ENCODE results near the gene NR4A1. TPM values are rescaled to one million over a fixed set of nuclear protein-coding genes. Genes with fewer than 3 reads are reported as not detected.

NR4A1 gene
- total and polyA plus RNA-seq, 10 of the 15 experiments (the other 5 are each of a cell fraction or from before 2014, with no cell fraction given): 0.05 to 7.9 (median 2.2) TPM; not detected in 1

DNA sequence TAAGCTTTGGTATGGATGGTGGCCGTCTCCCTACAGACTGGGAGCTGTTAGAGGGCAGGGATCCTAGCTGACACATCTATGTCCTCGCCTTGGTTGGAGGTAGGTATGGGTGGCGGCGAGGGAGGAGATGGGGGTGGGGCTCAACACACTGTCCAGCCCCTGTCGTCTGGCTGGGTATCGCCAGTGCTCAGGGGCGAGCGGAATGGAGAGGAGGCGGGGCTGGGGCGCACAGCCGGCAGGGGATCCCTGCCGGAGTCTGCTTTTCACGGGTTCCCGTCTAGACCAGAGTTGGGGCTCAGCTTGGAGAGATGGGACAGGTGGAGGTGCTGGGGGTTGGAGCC lies 28.4 kb upstream of the NR4A1 start:
- POLR2A ChIA-PET: interaction anchor here (1.0 to 1.3 kb wide), 3 partner anchors 17 to 42 kb away, joined by 3 read pairs; no protein-coding TSS in a partner anchor
- intact Hi-C loops (cut with micrococcal nuclease; ENCODE audit: unreplicated experiment): loop anchor here (1.0 to 5.0 kb wide), 3 partner anchors 19 to 131 kb away; no protein-coding TSS in a partner anchor
- TF ChIP-seq, protein P1, sequence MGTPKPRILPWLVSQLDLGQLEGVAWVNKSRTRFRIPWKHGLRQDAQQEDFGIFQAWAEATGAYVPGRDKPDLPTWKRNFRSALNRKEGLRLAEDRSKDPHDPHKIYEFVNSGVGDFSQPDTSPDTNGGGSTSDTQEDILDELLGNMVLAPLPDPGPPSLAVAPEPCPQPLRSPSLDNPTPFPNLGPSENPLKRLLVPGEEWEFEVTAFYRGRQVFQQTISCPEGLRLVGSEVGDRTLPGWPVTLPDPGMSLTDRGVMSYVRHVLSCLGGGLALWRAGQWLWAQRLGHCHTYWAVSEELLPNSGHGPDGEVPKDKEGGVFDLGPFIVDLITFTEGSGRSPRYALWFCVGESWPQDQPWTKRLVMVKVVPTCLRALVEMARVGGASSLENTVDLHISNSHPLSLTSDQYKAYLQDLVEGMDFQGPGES (IDR thresholded peaks at IDR 0.05): no peak
- TF ChIP-seq FOS (IDR thresholded peaks at IDR 0.05; ENCODE audit: borderline replicate concordance, extremely low read depth, insufficient read length) (no peak), PML (IDR thresholded peaks at IDR 0.05; ENCODE audit: low read length) (no peak), ZZZ3 (IDR thresholded peaks at IDR 0.05; ENCODE audit: control insufficient read depth, insufficient read length, low read depth) (no peak), CBX3 (IDR thresholded peaks at IDR 0.05; ENCODE audit: borderline replicate concordance, low read depth) (no peak), BMI1 (IDR thresholded peaks at IDR 0.05; ENCODE audit: borderline replicate concordance) (no peak), NFIC (IDR thresholded peaks at IDR 0.05; ENCODE audit: low read depth, low read length) (no peak)
- H3K9me3 ChIP-seq (replicated peaks; ENCODE audit: control insufficient read depth, insufficient read depth, low read length): no peaks in the 10 kb centered on the region
- H3K27ac ChIP-seq (ENCODE audit: control insufficient read depth, insufficient read depth): no peak overlapping the region
- no peaks in the 10 kb centered on the region for H3K79me2 ChIP-seq (ENCODE audit: control insufficient read depth, insufficient read depth, low read length)
- ATAC-seq (no peak), FAIRE-seq (no peak), DNase-seq (ENCODE audit: low read depth, low spot score) (no peak)
- H3K4me2 ChIP-seq (ENCODE audit: control insufficient read depth, insufficient read depth): peak overlapping the region; percentile 79
- no TSS peak for BruUV-seq (replicated peaks)
- H2AFZ ChIP-seq (ENCODE audit: control insufficient read depth, low read depth, low read length): peak overlapping the region; percentile 59
- H3K36me3 ChIP-seq (ENCODE audit: control insufficient read depth in 2 of 2, insufficient read depth in 2 of 2, low read length in 1 of 2): no peaks in the 10 kb centered on the region
- in situ Hi-C loops (cut with MboI): no loop called here
- RAD21 ChIA-PET (ENCODE audit: unreplicated experiment): interaction anchor here (1.2 to 9.0 kb wide), 10 partner anchors 10 to 99 kb away, joined by 3 to 131 read pairs (median 4); partner anchors contain the start of gene TAMALIN
- no peaks in the 10 kb centered on the region for H4K20me1 ChIP-seq (ENCODE audit: control insufficient read depth, insufficient read depth)
- WGBS (ENCODE audit: insufficient coverage, insufficient replicate concordance, low lambda C conversion rate, missing lambda C conversion rate): 5% methylated on average over 14 of the region's 14 CpGs
- no peak overlapping the region for H3K9ac ChIP-seq (ENCODE audit: control insufficient read depth, insufficient read depth, low read length)
- H3K4me3 ChIP-seq: peak overlapping the region; percentile 40; the same call in 1 of the 2 replicates
- H3K4me1 ChIP-seq (ENCODE audit: control insufficient read depth, insufficient read depth, low read length): peaks cover 21% of the 10 kb centered on the region
- SMC1A ChIA-PET (ENCODE audit: uncharacterized antibody, unreplicated experiment): interaction anchor here (0.7 to 13.7 kb wide), 13 partner anchors 10 to 221 kb away, joined by 3 to 322 read pairs (median 6); partner anchors contain the start of genes NR4A1 and TAMALIN
- peaks cover 0 to 9% of the 10 kb centered on the region in 2 experiments; a peak in 2 of 4 replicates for H3K27me3 ChIP-seq (replicated peaks in 1 of 2; ENCODE audit: control insufficient read depth in 2 of 2, insufficient read depth in 2 of 2, low read length in 1 of 2)
- CTCF ChIA-PET: interaction anchor here (0.7 to 15.6 kb wide), 21 partner anchors 9 to 1037 kb away, joined by 3 to 622 read pairs (median 4); partner anchors contain the start of genes SMIM41 and TAMALIN
